HG03064 (cell line): ENCODE measurements around the gene TPRG1L.

ENCODE experiments used
- ATAC-seq: cut with Tn5 transposase; IDR thresholded peaks from one replicate; pipeline ENCODE4 v1.9.1; 2021; ENCODE audit warnings: low read depth; ENCODE audit not compliant: unreplicated experiment

The TPRG1L gene

GRCh38 chr1:3593334-3593733 is 31.5 kb upstream of the TPRG1L start:
- no peak for ATAC-seq

- no peak for ATAC-seq
These were observed 31.1 kb upstream of the TPRG1L start for GRCh38 chr1:3593745-3594144.

- no peak for ATAC-seq
These were observed 30.0 kb upstream of the TPRG1L start for GRCh38 chr1:3594706-3595377.

- ATAC-seq = no peak
These were observed 28.9 kb upstream of the TPRG1L start for GRCh38 chr1:3595949-3596348.

GRCh38 chr1:3596663-3597598 is 27.9 kb upstream of the TPRG1L start:
- no peak for ATAC-seq

- ATAC-seq = no peak
These were observed 27.2 kb upstream of the TPRG1L start for GRCh38 chr1:3597599-3597964.

- ATAC-seq = no peak
These were observed 26.7 kb upstream of the TPRG1L start for GRCh38 chr1:3598051-3598491.

GRCh38 chr1:3598522-3599285 is 26.1 kb upstream of the TPRG1L start:
- no peak for ATAC-seq

GRCh38 chr1:3599286-3599811 is 25.5 kb upstream of the TPRG1L start:
- no peak for ATAC-seq

GRCh38 chr1:3599816-3600215 is 25.0 kb upstream of the TPRG1L start:
- ATAC-seq = no peak

- no peak for ATAC-seq
These were observed 24.5 kb upstream of the TPRG1L start for GRCh38 chr1:3600354-3600753.

- no peak for ATAC-seq
These were observed 23.1 kb upstream of the TPRG1L start for GRCh38 chr1:3601743-3602142.

- ATAC-seq = no peak
These were observed 22.4 kb upstream of the TPRG1L start for GRCh38 chr1:3602375-3602774.

GRCh38 chr1:3603156-3603555 is 21.7 kb upstream of the TPRG1L start:
- ATAC-seq = no peak

GRCh38 chr1:3603571-3604467 is 21.0 kb upstream of the TPRG1L start:
- ATAC-seq = no peak

GRCh38 chr1:3604468-3604974 is 20.3 kb upstream of the TPRG1L start:
- ATAC-seq = no peak

- no peak for ATAC-seq
These were observed 19.6 kb upstream of the TPRG1L start for GRCh38 chr1:3604997-3605823.

- ATAC-seq = no peak
These were observed 17.8 kb upstream of the TPRG1L start for GRCh38 chr1:3606779-3607702.
